NCI-H774 (cell line): ENCODE data around the gene COMMD1.

Experiments
- DNase-seq: peaks from one replicate; lab custom pipeline; 2025; lab: John Stamatoyannopoulos, UW

Gene COMMD1

DNA sequence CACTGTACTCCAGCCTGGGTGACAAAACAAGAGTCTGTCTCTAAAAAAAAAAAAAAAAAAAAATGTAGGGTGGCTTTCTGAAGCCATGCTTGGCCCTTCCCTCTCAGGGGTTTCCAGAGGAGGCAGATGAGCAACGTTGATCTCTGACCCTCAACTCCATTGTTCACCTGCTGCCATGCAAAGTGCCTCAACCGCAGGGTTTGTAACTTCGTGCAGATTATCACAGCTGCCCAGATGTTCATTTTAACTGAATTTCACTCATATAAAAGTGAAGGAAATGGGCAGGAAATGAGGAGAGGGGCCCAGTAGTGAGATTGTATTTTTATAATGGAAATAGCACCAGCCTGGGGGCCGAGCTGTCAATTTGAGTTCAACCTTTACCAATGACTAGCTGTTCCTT, 275.5 kb downstream of the COMMD1 start:
- DNase-seq = no peak

DNA sequence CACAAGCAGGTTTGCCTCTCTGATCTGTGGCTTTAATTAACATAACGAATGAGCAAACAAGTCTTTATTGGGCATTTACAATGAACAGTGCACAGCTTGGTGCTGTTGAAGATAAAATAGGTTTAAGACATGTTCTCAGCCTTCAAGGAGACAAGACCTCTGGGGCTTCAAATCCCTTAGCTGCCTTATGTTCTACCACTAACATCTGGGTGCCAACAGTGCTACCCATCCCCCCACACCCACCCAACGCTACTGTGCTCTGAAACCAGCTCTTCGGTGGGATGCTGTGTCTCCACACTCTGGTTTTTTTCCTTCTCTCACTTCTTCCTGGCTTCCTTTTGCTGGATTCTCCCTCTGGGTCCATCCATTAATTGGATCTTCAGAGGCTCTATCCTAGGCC, 276.4 kb downstream of the COMMD1 start:
- DNase-seq = no peak

DNA sequence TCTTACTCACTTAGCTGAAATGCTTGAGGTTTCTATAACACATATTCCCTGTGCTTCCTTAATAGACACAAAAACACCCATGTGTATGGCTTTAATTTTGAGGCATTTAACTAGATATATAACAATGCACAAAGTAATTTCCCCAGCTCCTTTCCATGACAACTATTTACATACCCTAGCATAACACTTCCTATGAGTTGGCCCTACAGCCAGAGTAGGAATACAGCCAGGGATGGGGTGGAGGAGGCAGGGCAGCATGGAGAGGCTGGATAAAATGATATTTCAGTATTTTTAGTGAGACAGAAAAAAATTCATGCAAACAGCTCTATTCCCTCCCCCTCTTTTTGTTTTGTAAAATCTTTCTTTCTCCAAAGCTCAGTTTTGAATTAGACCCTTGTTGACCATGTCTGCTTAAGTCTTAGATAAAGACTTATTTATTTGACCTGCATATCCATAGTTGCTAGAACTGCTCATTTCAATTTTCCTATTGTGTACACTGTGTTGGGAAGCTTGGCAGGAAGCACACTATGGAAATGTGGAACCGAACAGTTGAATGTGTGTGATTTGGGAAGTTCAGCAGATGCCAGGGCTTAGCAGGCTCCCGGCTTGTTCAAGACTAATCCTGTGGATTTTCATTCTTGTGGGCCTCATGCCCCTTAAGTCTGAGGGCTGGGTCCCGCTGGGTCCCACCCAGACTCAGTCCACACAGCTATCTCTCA, 279.2 kb downstream of the COMMD1 start:
- no peak for DNase-seq
